Activated CD4-positive, alpha-beta T cell treated with anti-CD3 and anti-CD28 coated beads, Interleukin-2, amount 50 U/mL, for 4 hours (primary cell): ENCODE data around the gene ZNF746.
"Not testable (repeated sequence)": the region's sequence is repeated elsewhere in the genome, so short reads cannot be mapped to it uniquely, and the experiment has no call there.

Experiments used
- DNase-seq, 2 experiments: peaks; one replicate each; pipeline ENCODE4 v3.0.0-alpha.2; 2020

ZNF746 gene

DNA sequence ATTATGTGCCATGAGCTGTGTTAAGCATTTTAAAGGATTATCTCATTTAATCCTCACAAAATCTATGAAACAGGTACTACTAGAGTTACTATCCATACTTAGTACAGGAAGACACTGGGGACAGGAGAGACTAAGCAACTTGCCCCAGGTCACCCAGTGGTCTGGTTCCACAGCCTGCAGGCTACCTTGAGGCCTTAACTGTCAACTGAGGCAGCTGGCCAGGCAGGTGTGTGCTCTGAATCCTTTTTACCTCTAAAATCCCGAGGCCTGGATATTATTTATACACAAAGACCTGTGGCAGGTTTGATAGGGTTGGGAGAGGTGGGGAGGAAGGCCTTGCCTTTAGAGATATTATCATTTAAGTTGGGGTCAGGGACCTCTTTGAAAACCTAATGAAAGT, 39.8 kb downstream of the ZNF746 start:
- no peak for DNase-seq

DNA sequence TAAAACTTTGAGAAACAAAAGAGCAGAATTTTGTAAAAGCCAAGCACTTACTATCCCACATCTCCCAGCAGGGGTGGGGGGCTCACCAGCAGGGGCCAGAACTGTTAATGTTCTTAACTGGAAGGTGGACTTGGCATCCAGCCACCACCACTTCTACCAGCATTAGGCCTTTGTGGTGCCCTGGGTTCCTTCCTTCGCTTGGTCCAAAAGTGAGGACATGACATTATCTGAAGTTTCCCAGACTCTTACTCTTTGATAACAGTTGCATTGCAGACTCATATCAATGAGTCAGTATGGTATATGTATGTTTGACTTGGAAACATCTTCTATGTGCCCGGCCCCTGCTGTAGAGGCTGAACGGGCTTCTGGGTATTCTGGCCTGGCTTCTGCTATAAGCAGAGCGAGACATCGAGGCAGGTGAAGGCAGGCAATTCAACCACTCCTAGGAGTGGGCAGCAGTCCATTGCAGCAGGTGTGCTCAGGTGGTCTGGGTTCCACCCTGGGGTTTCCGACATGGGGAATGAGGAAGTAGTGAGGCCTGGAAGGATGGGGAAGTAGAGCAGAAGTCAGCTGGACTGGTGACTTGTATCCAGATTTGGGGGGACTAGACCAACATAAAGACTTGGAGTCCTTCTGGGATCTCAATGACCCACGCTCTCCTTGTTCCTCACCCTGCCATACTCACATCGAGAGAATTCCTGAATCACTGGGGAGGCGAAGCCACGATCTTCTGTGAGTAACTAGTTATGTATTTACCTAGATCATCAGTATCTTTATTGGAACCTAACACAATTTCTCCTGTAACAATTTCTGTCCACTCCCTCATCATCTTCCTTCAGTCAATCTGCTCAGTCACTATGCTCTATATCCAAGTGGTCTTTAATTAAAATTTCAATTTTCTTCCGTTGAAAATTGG, 40.8 kb downstream of the ZNF746 start:
- DNase-seq = no peak

DNA sequence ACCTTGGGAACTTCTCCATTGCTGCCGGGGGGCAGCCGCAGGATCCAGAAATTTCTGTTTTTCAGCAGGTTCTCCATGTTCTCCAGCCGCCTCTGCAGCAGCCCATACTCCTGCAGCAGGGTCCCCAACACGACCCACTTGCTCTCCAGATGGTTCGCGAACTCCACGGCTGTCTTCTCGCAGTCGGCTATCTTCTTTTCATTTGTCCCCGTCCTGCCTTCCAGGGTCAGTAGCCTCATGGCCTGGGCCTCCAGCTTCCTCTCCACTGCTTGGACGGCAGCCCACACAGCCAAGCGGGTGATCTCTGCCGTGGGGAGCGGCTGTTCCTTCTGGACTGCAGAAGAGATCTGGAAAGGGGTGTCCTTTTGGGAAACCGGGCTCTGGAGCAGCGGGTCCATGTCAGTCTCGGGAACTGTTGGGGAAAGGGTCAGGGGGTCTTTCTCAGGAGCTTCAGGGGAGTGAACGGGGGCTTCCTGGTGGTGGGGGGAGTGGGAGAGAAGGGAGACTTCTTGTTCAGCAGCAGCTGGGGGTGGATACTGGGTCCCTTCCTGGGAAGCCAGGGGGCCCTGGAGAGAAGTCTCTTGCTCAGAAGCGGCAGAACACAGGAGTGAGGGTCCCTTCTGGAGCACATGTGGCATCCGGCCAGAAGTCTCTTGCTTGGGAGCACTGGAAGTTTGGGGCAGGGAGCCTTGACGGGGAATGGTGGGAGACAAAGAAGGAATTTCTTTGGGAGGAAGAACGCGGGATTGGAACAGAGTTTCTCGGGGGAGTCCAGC, 42.2 kb downstream of the ZNF746 start:
- no peak for DNase-seq

DNA sequence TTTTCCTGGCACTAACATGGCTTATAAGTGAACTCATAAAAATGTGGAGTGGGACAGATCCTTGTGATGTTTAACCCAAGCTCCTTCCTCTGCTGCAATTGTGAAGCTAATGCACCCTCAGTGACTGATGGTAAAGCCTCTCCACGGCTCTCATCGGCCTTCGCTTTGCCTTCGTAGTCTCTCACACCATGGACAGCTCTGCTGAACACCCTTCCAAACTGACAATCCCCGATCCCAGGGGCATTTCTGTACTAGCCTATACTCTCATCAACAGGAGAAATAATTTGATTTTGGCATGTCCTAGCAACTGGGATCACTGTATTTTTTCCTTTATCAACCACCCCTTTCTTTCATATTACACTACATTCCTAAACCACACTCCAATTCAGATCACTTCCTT, 42.9 kb downstream of the ZNF746 start:
- no peak for DNase-seq

DNA sequence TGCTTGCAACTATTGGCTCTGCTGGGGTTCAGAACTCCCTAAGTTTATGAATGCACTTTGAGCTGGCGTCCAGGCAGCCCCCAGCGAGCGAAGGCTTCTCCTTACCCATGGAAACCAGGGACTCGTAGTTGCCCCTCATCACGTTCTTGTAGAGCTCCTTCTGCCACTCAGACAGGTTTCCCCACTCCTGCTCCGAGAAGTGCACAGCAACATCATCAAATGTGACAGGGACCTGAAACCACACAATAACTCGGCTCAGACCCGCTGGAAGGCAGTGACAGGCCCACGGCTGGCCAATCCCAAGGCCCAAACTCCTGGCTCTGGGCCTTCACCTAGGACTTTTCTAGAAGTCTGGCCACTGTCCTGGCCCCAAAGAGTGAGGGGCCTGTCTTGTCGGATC, 43.6 kb downstream of the ZNF746 start:
- no peak for DNase-seq

DNA sequence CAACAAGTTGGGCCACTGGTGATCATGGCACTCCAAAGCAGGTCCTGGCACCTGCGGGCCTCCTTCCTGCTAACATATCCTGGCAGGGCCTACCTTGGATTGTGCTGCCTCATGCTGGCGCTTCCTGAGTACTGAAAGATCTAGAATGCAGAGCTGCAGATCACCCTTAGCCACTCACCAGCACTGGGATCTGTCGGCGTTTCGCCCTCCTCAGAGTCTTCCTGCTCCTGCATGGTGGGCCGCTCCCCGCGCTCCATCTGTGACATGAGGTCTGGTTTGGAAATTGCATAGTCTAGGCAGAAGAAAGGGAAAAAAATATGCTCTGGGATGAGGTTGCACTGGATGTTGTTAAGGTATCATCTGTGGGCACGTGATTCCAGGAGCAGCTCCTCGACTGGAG, 46.8 kb downstream of the ZNF746 start:
- no peak for DNase-seq

DNA sequence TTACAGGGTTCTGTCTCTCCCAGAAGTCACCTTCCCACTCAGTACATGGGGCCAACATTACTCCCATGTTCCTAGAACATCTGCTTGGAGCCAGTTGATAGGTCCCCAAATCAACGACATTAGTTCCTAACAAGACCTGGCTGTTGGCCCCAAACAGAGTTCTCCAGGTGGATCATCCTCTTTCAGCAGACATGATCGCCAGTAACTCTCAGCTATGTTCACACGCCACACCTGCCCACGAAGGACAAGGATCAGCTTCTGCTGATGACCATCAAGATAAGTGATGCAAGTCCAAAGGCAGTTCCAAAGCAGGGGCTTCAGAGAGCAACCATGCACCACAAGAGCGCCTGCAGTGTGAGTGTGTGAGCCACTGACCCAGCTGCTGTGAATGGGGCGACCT, 47.7 kb downstream of the ZNF746 start:
- no peak for DNase-seq

DNA sequence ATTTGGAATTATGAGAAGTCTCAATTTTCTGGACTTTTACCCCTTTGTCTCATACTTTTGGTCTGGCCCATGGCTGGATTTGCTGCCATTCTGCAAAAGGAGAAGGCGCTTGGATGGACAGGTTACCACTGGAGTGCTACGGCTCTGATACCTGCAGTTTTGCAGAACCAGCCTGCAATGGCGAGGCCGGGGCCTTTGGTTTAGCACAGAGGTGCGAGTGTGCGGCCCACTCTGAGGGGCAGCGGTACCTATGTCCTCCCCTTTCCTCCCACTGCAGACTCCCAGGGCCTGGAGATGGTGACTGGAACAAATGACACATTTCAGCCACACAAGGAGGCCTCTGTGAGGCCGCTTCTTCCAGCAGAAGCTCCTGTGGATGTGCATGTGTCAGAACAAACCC, 48.6 kb downstream of the ZNF746 start:
- DNase-seq = no peak

DNA sequence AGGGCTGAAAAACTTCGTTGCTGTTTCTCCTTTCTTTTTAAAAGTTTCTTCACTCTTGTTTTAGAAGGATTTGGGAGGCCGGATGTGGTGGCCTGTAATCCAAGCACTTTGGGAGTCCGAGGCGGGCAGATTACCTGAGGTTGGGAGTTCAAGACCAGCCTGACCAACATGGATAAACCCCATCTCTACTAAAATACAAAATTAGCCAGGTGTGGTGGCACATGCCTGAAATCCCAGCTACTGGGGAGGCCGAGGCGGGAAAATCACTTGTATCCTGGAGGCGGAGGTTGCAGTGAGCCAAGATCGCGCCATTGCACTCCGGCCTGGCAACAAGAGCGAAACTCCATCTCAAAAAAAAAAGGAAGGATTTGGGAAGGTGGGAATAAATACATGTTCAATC, 51.6 kb downstream of the ZNF746 start:
- not testable (repeated sequence) for DNase-seq

DNA sequence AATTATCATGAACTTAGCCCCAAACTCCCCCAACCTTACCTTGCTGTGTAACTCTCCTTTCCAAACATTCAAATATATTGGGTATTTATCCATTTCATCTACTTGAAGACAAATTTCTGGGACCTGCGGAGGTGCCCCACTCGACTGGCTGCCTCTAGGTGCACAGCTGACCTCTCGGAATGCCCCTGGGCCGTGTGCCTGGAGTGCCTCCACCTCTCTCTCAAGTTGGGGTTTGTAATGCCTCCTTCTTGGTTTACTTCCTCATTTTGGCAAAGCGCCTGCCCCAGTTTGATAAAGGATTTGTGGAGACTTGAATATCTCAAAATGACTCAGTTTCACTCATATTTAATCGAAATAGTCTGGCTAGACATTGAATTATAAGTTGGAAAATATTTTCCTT, 53.3 kb downstream of the ZNF746 start:
- no peak for DNase-seq

DNA sequence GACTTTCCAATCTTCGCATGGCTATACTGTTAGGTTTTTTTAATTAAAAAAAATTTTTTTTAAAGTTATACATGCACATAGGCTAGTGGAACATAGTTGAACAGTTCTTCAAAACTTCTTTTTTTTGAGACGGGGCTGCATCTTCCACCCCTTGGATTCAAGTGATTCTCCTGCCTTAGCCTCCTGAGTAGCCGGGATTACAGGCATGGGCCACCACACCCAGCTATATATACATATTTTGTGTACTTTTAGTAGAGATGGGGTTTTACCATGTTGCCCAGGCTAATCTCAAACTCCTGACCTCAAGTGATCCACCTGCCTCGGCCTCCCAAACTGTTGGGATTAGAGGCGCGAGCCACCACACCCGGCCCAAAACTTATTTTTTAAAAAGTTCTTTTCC, 54.1 kb downstream of the ZNF746 start:
- DNase-seq = no peak

DNA sequence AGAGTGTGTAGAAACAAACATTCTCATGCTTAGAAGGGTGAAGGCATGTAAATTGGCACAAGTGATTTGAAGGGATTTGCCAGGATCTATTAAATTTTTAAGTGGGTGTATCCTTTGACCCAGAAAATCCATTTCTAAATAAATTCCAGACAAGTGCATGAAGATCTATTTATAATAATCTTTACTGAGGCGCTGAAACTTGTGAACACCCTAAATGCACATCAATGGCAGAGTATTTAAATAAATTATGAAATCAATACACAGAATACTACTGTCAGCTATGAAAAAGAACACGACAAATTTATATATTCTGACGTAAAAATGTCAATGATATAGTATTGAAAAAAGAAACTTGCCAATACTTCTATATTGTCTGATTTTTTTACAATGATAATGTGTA, 54.7 kb downstream of the ZNF746 start:
- no peak for DNase-seq

DNA sequence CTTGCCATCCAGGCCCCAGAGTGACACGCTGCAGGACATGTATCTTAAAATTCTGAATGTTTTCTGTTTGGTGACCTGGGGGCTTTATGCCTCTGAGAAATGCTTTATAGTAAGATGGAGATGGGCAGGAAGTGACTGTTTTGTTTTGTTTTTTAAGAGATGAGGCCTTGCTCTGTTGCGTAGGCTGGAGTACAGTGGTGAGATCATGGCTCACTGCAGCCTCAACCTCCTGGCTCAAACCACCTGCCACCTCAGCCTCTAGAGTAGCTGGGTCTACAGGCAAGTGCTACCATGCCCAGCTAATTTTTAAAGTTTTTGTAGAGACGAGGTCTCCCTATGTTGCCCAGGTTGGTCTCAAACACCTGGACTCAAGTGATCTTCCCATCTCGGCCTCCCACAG, 57.4 kb downstream of the ZNF746 start:
- no peak for DNase-seq

DNA sequence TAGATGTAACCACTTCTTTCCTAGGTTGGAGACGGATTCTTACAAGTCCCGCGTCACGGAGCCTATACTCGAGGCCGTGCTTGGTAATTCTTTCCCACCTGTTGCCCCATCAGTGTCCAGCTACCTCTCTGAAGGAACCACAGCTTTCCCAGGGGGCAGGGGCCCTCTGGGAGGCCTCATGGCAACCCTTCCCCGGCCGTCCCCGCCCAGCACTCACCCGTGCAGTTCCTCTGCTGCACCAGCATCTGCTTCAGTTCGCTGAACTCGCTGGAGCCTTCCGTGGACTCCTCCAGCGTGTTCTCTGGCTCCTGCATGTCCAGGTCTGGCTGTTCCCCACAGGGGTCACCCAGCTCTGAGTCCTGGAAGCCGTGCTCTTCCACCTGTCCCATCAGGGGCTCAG, 61.3 kb downstream of the ZNF746 start:
- no peak for DNase-seq

DNA sequence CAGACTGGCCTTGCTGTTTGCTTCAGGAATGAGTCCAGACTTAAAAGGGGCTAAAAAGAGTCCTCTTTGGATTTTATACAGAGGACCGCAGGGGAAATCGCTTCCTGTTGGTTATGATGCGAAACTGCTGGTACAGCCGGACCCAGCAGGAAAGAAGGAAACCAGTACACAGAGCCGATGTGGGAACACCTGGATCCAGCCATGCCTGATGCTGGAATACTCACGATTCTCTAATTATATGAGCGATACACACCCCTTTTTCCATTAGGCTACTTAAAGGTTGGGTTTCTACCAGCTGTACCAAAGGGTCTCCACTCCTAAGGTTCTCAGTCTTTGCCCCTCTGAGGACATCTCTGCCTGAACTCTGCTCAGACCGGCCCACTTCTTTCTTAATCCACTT, 64.5 kb downstream of the ZNF746 start:
- no peak for DNase-seq

DNA sequence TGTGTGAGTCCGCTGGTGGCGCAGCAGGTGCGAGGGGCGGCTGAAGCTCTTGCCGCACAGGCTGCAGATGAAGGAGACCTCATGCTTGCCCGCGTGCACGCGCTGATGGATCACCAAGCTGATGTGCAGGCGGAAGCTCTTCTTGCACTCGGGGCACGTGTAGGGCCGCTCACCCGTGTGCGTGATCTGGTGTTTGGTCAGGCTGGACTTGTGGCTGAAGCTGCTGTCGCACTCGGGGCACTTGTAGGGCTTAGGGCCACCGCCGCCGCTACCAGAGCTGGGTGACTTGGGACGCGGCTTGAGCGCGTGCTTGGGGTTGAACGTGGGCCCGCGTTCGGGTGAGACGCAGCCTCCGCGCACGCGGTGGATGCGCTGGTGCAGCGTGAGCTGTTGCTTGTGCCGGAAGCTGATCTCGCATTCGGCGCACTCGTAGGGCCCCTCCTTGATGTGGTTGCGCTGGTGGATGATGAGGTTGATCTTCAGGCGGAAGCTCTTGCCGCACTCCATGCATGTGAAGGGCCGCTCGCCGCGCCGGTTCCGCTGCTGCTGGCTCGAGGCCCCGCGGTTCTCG, 65.4 kb downstream of the ZNF746 start:
- DNase-seq = no peak

DNA sequence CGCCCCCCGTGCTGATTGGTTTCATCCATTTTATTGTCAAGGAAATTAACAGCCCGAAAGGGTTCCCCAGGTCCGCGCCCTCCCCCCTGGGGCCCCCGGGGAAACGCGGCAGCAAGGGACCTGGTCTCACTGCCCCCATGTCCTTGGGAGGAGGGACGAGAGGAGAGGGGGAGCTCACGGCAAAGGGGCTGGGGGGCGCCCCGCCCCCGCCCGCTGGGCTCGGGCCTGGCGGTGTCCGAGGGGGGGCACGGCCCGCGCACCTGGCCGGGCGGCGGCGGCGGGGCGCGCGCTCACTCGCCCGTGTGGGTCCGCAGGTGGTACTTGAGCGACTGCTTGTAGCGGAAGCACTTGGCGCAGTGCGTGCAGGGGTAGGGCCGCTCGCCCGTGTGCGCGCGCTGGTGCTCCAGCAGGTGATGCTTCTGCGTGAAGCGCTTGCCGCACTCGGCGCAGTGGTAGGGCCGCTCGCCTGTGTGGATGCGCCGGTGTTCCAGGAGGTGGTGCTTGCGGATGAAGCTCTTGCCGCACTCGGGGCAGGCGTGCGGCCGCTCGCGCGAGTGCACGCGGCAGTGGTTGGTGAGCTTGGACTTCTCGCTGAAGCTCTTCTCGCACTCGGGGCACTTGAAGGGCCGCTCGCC, 66.0 kb downstream of the ZNF746 start:
- no peak for DNase-seq

DNA sequence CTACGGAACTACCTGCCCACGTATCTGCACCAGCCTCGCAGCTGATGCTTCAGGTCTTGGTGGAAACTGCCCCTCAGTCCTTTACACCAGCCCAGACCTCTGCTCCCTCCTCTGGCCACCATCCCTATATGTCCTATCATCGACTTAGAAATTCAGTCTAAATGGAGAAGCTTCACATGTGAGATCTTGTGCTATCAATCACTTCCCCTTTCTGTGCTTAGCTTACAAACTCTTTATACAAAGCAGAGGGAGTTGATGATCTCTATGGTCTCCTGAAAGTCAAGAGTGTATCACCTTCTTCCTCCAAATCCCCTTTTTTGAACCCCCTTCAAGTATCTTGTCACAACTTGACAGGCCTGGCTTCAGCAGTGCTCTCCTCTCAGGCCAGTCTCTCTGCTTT, 67.4 kb downstream of the ZNF746 start:
- DNase-seq = no peak

DNA sequence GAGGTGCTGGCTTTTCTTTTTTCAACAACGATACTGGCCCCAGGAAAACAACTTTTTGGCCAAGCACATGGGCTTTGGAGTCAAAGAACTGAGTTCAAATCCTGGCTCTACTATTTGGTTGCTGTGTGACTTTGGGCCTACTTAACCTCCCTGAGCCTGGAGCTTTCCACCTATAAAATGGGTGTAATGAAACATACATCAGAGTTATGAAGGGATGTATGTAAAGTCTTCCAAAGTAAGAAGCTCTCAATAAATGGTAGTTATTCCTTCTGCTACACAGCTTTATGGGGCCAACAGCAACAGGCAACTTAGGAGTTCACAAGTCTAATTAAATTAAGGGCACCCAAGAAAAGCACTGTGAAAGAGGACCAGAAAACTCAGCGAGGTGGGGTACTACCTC, 69.7 kb downstream of the ZNF746 start:
- no peak for DNase-seq

DNA sequence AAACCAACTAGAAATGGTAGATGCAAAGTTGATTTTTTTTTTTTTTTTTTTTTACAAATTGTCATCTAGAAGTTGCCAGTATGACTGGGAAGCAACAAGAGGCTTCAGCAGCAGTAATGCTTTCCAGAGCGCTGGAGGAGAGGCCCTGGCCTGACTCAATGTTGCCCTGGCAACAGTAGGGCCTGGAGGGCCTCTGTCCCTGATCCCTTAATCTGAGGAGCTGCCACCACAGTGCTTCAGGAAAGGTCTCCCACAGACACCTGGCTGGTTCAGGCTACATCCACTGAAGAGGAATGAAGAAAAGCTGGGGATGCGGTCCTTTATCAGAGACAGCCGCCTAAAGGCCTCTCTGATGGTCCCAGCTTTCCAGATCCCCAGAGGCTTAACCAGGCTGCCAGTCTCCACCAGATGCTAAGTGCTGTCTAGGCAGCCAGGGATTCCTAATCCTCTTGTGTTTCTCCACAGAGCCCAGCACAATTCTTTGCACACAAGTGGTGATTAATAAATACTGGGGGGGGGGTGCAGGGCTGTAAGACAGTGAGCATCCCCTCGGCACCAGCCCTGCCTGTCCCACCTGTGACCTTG, 70.4 kb downstream of the ZNF746 start:
- no peak for DNase-seq

DNA sequence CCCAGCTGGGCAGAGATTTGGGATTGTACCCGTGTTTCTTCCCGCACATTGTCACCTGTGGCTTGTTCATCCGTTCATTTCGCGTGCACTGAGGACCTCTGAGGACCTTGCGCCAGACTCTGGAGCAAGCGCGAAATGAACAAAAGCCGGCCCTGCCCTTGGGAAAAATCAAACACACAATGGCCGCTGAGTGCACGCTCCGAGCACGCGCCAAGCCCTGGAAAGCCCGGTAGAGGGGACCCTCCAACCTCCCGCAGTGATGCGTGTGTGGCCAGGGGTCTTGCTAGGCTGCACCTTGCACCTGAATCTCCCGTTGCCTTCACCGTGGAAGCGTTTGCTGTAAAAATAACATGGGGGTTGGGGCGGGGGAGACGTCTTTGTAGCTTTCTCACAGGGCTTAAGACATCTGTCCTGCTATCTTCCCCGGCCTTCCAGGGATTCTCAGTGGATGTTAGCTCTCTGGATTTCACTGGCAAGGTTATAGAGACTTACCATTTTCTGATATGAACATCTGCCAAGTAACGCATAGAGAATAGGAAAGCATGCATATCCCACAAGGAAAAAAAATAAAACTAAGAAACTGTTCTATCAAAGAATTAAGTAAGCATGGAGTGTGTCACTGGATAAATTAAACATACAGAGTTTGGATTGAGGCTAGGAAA, 74.0 kb downstream of the ZNF746 start:
- no peak for DNase-seq

DNA sequence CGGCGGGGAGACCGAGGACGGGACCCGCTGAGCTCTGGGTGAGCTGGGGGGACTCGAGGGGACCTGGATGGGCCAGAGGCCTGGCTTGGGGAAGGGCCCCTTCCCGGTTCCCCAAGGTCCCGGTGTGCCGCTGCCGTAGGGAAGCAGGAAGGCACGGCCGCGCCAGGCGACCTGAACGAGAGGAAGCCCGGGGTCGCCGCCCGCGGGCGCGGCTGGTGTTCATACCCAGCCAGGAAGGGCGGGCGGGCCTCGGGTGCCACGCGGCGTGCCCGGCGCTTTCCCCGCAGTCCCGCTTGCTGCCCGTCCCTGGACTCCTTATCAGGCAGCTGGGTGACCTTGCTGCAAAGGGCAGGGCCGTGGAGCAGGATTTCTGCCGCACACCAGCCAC, 74.7 kb downstream of the ZNF746 start:
- DNase-seq = peak in 1 of 2 experiments; percentile 10
